ENCODE results near the gene SNAPC4.

Gene SNAPC4

DNA sequence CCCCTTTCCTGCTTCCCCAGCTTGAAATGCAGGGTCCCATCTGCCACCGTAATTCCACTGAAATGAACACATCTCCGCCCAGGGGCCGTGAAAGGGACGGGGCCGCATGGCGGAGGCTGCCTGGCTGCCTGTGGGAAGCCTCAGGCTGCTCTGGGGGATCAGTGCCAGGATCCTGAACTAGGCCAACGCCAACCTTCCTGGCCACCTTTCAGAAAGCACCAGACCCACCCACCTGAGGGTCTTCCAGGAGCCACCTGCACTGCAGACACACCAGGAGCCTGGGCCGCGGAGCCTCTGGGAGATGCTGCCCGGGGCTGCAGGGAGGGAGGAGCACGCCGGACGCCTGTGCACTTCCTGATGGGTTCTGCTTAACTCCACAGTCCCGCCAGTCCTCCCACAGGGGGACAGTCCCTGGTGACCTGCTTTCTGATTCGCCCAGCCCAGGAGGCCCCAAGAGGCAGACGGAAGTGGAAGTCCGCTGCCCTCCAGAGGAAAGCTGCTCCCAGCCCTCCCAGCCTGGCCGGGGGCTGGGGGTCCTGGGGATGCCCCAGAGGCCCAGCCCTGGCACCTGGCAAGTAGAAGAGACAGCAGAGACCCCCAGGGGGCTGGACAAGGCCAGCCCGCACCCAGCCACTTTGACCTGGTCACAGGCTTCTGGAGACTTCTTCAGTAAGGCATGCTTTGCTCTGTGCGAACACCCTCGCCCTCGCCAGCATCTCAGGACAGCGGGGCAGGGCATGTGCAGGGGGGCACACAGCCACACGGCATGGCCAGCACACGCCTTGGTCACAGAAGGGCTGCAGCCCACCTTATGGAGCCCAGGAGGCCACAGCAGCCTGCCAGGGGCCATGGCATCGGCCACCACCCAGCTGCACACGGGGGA is 26.4 kb downstream of the SNAPC4 start, which contains the start of gene CARD9:
TSS of gene CARD9 (minus strand) at position 370 of the 883 bp plus-strand sequence. CDS start 1,591 bp downstream, outside the sequence.
- DNase-seq (ENCODE audit: extremely low read depth in 1 of 2, low read depth in 1 of 2): no peak

DNA sequence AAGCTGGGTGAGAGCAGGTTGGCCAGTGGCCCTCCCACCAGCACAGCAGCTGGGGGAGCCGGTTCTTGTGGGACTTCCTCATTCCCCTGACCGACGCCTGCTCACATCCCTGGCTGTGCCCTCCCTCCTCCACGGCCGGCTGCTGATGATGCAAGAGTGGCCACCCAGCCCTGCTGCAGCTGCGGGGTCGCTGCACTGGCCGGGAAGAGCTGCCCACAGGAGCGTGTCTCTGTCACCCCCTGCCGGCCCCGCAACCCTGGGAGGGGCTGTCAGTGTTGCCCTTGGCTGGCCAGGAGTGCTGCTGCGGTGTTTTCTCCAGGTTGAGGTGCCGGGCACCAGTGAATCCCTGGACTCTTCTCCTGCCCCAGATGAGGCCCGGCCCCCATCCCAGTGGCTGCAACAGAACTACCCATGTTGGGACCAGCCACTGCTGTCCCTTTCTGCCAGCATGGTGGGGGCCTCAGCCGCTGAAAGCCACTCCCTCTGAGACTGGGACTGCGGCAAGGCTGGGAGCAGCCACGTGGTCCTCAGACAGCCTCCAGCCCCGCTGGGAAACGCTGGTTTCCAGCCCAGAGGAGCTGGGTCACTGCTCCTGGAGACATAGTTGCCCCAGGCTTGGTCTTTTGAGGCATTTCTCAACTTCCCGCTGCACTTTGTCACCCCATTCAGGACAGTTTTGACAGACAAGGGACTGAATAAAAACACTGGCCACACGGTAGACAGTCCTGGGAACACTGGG is 27.2 kb downstream of the SNAPC4 start:
- DNase-seq (ENCODE audit: extremely low read depth in 1 of 2, low read depth in 1 of 2): no peak

GRCh38 chr9:136372006-136372405 is 28.0 kb downstream of the SNAPC4 start:
- no peak for DNase-seq (ENCODE audit: extremely low read depth in 1 of 2, low read depth in 1 of 2)

DNA sequence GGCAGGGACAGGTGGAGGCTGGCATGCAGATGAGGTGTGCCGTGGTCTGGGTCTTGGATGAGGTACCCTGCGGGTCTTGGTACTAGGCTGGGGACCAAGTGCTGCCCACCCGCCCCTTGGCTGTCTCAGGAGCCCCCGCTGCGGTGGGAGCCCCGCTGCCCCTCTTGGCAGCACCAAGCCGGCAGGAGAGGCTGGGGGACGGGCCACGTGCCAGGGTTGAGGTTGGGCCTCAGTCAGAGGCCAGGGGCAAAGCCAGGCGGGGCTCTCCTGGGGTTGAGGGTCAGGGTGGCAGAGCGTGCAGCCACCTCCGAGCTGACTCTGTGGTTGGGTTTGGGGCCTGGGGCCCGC is 28.5 kb downstream of the SNAPC4 start:
- DNase-seq (ENCODE audit: extremely low read depth in 1 of 2, low read depth in 1 of 2): no peak

DNA sequence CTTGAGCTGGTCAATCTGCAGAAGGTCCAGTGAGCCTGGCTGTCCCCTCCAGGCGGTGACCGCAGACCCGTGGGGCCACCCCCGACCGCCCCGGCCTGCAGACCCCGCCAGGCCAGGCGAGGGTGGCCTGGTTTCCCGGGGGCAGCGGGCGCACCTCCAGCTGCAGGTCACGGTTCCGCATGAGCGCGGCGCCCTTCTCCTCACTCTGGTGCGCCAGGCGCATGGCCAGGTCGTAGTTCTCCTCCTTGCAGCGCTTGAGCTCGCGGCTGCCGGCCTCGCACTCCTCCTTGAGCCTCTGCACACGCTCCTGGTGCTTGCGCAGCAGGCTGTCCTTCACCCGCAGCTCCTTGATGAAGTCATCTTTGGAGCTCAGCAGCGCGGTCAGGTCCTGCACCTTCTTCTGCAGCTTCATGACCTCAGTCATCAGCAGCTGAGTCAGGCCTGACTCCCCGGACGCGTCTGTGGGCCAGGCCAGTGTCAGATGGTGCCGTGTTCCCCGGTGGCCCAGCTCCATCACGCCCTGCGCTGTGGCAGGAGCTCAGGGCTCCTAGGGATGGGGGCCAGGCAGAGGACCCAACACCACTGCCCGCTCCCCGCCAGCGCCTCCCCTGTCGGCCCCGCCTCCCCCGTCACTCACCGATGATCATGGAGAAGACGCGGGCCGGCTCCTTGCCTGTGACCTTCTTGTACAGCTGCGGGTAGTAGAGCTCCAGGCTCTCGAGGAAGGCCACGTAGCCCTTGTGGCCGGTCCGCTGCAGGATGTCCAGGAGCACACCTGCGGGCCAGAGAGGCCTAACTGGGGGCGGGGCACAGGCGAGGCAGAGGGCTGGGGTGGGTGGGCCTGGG is 29.1 kb downstream of the SNAPC4 start:
- no peak for DNase-seq (ENCODE audit: extremely low read depth in 1 of 2, low read depth in 1 of 2)

GRCh38 chr9:136370037-136370436 is 29.9 kb downstream of the SNAPC4 start:
- DNase-seq (ENCODE audit: extremely low read depth in 1 of 2, low read depth in 1 of 2): no peak

DNA sequence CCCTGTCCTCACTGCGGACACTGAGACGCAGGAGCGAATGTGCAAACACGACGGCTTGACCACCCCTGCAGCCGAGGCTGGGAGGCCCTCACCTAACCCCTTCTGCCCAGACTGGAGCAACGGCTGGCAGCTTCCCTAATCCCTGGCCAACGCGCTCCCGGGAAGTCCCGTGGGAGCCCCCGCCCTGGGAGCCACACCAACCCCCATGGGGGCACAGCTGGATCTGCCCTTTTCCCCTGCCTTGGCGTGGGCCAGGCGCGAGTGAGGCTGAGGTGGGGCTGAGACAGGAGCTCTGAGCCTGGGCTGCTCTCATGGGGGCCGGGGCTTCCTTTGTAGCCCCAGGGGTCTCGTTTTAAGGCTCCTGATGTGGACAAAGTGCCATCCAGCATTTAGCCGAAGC is 31.8 kb downstream of the SNAPC4 start:
- DNase-seq (ENCODE audit: extremely low read depth in 1 of 2, low read depth in 1 of 2): no peak

- no peak for DNase-seq (ENCODE audit: extremely low read depth in 1 of 2, low read depth in 1 of 2)
Measured at GRCh38 chr9:136367296-136368145, 32.4 kb downstream of the SNAPC4 start.

DNA sequence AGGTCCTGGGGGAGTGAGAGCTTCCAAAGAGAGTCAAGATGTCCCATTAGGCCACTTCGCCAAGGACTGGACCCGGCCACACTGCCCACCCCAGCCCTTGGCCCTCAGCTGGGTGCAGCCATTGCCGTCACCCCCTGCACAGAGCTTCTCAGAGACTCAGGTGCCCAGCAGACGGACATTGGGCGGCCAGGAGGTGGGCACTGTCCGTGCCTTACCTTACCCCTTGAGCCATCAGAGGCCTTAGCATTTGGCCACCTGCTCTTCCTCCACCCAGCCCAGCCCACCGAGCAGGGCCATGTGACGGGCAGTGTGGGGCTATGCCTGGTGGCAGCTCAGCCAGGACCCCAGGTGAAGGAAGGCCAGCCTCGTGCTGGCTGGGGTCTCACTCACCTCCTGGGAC is 33.1 kb downstream of the SNAPC4 start:
- DNase-seq (ENCODE audit: extremely low read depth in 1 of 2, low read depth in 1 of 2): no peak

- DNase-seq (ENCODE audit: extremely low read depth in 1 of 2, low read depth in 1 of 2): no peak
Measured at GRCh38 chr9:136365775-136366222, 34.2 kb downstream of the SNAPC4 start.

GRCh38 chr9:136364942-136365774 is 34.8 kb downstream of the SNAPC4 start:
- DNase-seq (ENCODE audit: extremely low read depth in 1 of 2, low read depth in 1 of 2): no peak

GRCh38 chr9:136363949-136364748 is 35.8 kb downstream of the SNAPC4 start:
- no peak for DNase-seq (ENCODE audit: extremely low read depth in 1 of 2, low read depth in 1 of 2)

DNA sequence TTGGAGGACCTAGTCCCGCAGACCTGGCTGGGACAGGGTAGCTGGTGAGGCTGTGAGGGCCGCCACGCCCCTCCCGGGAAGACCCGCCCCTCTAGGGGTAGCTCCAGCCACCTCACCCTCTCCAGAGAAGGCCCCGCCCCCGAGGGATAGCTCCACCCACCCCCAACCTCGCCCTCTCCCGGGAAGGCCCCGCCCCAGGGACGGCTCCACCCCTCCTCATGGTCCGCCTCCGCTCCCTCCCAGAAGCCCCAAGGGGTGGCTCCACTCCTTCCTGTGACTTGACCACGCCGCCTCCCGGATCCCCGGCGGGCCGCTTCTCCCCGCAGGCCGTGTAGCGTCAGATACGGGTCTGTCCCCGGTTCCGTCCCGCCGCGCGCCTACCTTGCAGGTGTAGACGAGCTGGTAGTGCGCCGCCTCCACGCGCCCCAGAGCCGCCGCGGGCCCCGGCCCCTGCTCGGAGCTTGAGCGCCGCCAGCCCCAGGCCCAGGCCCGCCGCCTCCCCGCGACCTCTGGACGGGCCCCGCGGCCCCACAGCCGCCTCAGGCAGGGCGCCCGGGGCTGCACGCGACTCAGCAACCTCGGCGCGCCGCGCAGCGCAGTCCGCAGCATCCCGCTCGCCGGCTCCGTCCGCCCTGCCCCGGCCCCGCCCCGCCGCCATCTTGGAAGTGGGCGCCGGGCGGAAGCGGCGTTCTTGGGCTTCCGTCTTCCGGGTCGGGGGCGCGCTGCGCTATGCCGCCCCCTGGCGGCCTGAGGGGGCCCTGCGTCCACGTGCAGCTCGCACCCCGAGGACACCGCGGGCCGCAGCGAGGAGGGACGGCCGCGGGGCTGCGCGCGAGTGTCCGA is 36.6 kb downstream of the SNAPC4 start, which contains the start of gene DNLZ:
TSS of gene DNLZ (minus strand) at position 639 of the 843 bp plus-strand sequence. CDS start at position 609, 30 bp downstream.
- peak; percentile 79 to 92 for DNase-seq (ENCODE audit: extremely low read depth in 1 of 2, low read depth in 1 of 2)

DNA sequence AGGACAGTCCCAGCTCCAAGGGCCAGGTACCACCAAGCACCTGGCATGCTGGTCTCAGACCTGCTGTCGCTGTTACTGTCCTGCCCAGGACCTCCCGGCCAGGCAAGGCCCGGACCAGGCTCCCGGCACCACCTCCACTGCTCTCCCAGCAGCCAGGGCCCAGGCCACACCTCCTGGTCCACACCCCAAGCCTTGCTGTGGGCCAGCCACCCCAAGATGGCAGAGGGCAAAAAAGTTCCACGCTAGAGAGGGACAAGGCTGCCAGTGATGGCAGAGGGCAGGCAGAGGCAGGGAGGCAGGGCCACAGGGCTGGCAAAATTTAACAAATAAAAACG is 37.6 kb downstream of the SNAPC4 start:
- DNase-seq (ENCODE audit: extremely low read depth in 1 of 2, low read depth in 1 of 2): no peak

DNA sequence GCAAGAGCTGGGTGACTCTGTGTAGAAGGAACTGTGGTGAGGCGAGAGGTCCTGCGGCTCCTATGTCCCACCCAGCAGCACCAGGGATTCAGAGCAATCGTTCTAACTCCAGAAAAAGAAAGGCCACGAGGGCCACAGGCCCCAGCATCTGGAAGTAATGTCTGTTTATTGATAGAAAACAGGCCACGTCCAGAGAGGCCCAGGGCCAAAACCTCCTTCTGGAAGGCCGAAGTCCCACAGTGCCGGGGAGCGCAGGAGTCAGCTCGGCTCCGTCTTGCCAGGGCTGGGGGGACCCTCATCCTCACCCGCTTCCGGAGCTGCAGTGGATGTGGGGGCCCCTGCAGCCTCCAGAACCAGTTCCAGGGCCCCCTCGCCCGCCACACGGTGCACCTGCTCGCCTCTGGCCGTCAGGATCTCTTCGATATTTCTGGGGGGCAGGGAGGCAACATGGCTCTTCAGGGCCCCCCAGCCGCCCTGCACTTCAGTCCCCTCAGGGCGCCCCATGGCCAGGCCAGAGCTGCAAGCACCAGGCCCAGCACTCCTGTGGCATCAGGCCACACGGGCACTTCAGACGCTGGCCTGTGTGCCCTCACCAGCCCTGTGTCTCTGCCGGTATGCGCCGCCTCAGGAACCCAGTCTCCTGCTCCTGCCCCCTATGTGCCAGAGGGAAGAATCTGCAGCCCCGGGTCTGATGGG is 38.1 kb downstream of the SNAPC4 start:
- no peak for DNase-seq (ENCODE audit: extremely low read depth in 1 of 2, low read depth in 1 of 2)

DNA sequence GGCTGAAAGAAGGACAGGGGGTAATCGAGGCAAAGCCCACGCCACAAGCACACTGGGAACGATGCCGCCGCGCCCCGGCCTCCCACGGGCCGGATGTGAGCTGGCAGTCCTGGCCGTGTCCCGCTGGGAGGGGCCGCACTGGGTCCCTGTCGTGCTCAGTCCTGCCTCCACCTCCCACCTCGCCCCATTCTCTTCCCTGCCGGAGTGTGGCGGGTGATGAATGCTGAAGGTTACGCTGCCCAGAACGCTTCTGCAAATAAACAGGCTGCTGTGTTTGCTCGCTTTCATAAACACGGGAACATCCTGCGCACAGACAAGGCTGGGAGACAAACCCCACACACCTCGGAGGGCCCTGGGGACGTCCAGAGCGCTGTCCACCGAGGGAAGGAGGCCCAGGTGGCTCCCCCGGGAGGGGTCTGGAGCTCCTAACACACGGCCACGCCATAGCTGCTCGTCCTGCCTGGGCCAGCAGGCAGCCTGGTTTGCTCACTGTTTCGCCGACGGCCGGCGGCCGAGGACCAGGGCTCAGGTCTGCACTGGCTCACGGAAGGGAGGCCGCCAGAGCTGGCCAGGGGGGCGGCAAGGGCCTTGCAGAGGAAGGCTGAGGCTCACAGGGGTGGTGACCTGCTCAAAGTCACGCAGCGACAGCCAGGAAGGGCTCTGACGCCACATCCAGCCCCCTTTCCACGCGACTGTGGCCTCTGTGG is 38.8 kb downstream of the SNAPC4 start:
- no peak for DNase-seq (ENCODE audit: extremely low read depth in 1 of 2, low read depth in 1 of 2)
